ENCODE data around the gene ZNF423.

The ZNF423 gene

GRCh38 chr16:49833085-49833484, 22.8 kb downstream of the ZNF423 start:
- TF ChIP-seq CTCF (IDR thresholded peaks at IDR 0.05; ENCODE audit: low read depth, low read length, missing control alignments): no peak
- no peak for DNase-seq (ENCODE audit: low read depth)
- no peak overlapping the region for H3K4me3 ChIP-seq (ENCODE audit: low read depth, low read length)

DNA sequence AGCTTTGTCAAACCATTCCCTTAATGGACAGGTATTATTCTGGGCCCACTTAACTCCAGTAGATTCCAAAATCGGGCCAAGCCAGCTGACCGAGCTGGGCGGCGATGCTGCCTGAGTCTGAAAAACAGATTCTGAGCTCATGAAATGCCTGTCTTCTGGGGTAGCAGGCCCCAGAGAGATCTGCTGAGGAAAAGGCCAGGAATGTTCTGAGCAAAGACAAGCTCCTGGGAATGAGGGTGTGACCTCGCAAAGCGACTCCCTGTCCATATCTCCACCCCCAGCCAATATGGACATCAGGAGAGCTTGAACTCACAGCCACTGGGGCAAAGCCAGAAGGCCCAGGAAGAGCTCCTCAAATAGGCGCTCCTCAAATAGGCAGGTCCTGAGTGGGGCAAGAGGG, 23.7 kb downstream of the ZNF423 start:
- no peak for TF ChIP-seq CTCF (IDR thresholded peaks at IDR 0.05; ENCODE audit: low read depth, low read length, missing control alignments)
- no peak for DNase-seq (ENCODE audit: low read depth)
- H3K4me3 ChIP-seq (ENCODE audit: low read depth, low read length): no peak overlapping the region

GRCh38 chr16:49830873-49831272, 25.0 kb downstream of the ZNF423 start:
- DNase-seq (ENCODE audit: low read depth): no peak
- no peak for TF ChIP-seq CTCF (IDR thresholded peaks at IDR 0.05; ENCODE audit: low read depth, low read length, missing control alignments)
- H3K4me3 ChIP-seq (ENCODE audit: low read depth, low read length): no peak overlapping the region

GRCh38 chr16:49828533-49829267, 27.2 kb downstream of the ZNF423 start:
- no peak overlapping the region for H3K4me3 ChIP-seq (ENCODE audit: low read depth, low read length)
- no peak for DNase-seq (ENCODE audit: low read depth)
- TF ChIP-seq CTCF (IDR thresholded peaks at IDR 0.05; ENCODE audit: low read depth, low read length, missing control alignments): no peak

GRCh38 chr16:49827805-49828438, 28.0 kb downstream of the ZNF423 start:
- no peak for DNase-seq (ENCODE audit: low read depth)
- no peak overlapping the region for H3K4me3 ChIP-seq (ENCODE audit: low read depth, low read length)
- TF ChIP-seq CTCF (IDR thresholded peaks at IDR 0.05; ENCODE audit: low read depth, low read length, missing control alignments): no peak

- no peak overlapping the region for H3K4me3 ChIP-seq (ENCODE audit: low read depth, low read length)
- no peak for TF ChIP-seq CTCF (IDR thresholded peaks at IDR 0.05; ENCODE audit: low read depth, low read length, missing control alignments)
- no peak for DNase-seq (ENCODE audit: low read depth)
Measured at GRCh38 chr16:49826515-49826914, 29.4 kb downstream of the ZNF423 start.

- no peak overlapping the region for H3K4me3 ChIP-seq (ENCODE audit: low read depth, low read length)
- no peak for TF ChIP-seq CTCF (IDR thresholded peaks at IDR 0.05; ENCODE audit: low read depth, low read length, missing control alignments)
- no peak for DNase-seq (ENCODE audit: low read depth)
Measured at GRCh38 chr16:49825041-49825440, 30.9 kb downstream of the ZNF423 start.

Measured in GM12864 (cell line).